ENCODE data around the gene MYOM3.

DNA sequence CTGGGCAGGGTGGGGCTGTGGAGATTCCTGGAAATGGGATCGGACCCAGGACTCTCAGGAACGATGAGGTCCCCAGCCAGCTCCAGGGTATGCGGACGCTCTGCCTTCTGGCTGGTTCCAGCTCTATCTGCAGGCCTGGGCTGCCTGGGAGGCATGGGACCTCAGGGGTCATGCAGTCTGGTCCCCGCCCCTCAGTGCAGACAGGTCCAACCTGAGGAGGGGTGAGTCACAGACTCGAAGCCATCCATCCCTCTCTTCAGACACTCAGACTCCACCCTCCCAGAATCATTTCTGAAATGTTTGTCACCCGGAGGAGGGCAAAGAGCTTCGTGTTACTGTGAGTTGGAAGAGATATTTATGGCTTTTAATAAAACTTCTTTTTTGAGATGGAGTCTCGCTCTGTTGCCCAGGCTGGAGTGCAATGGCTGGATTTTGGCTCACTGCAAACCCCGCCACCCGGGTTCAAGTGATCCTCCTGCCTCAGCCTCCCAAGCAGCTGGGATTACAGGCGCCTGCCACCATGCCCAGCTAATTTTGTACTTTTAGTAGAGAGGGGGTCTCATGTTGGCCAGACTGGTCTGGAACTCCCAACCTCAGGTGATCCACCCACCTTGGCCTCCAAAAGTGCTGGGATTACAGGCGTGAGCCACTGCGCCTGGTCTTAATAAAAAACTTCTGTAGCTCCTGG lies 5.9 kb upstream of the MYOM3 start:
- TF ChIP-seq POLR2AphosphoS5 (IDR thresholded peaks at IDR 0.05), result no peak
- TF ChIP-seq, protein P1, sequence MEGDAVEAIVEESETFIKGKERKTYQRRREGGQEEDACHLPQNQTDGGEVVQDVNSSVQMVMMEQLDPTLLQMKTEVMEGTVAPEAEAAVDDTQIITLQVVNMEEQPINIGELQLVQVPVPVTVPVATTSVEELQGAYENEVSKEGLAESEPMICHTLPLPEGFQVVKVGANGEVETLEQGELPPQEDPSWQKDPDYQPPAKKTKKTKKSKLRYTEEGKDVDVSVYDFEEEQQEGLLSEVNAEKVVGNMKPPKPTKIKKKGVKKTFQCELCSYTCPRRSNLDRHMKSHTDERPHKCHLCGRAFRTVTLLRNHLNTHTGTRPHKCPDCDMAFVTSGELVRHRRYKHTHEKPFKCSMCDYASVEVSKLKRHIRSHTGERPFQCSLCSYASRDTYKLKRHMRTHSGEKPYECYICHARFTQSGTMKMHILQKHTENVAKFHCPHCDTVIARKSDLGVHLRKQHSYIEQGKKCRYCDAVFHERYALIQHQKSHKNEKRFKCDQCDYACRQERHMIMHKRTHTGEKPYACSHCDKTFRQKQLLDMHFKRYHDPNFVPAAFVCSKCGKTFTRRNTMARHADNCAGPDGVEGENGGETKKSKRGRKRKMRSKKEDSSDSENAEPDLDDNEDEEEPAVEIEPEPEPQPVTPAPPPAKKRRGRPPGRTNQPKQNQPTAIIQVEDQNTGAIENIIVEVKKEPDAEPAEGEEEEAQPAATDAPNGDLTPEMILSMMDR (IDR thresholded peaks at IDR 0.05), result no peak

All from stomach (tissue), 4 donors.